ENCODE results near the gene FALEC. TPM values are rescaled to one million over a fixed set of nuclear protein-coding genes. Genes with fewer than 3 reads are reported as not detected.

The FALEC gene
- total and polyA plus RNA-seq, 9 of the 15 experiments (the other 6 are each of a cell fraction or from before 2014, with no cell fraction given), result 0.15 to 1.8 (median 0.53) TPM; not detected in 5

GRCh38 chr1:150486966-150487762 lies 28.4 kb upstream of the FALEC start, which contains the start of gene TARS2 (continued):
- TF ChIP-seq CREB3L1 (IDR thresholded peaks at IDR 0.05; ENCODE audit: borderline replicate concordance, low read depth), result peak; percentile 88
- no peak for TF ChIP-seq KLF16 (IDR thresholded peaks at IDR 0.05)
- peak; percentile 34; the same call in 1 of the 2 replicates for TF ChIP-seq HMBOX1 (IDR thresholded peaks at IDR 0.05)
- peak; percentile 70; the same call in 1 of the 2 replicates for TF ChIP-seq ZNF589 (CRISPR knock-in tag; IDR thresholded peaks at IDR 0.05; ENCODE audit: low read depth)
- no peak for TF ChIP-seq SMAD2 (IDR thresholded peaks at IDR 0.05; ENCODE audit: low read depth, low read length)
- no peak for TF ChIP-seq ARHGAP35 (IDR thresholded peaks at IDR 0.05; ENCODE audit: partially characterized antibody)
- 0 out of 2 replicates have a peak, but pooled peaks have one; percentile 22 for TF ChIP-seq CBX1 (IDR thresholded peaks at IDR 0.05; ENCODE audit: low read depth)
- no peak for TF ChIP-seq PRPF4 (IDR thresholded peaks at IDR 0.05; ENCODE audit: insufficient read depth, low read depth, low read length, poor library complexity, severe bottlenecking)
- no peak for TF ChIP-seq ZNF407 (IDR thresholded peaks at IDR 0.05; ENCODE audit: low read depth)
- TF ChIP-seq ARID4B (CRISPR knock-in tag; IDR thresholded peaks at IDR 0.05), result peak; percentile 80
- TF ChIP-seq KLF10 (CRISPR knock-in tag; IDR thresholded peaks at IDR 0.05), result no peak

Data from K562 (cell line).